ENCODE results near the gene SLC12A5.
A peak's percentile ranks its signal among the peaks of the same experiment; 100 is the strongest.

The SLC12A5 gene

DNA sequence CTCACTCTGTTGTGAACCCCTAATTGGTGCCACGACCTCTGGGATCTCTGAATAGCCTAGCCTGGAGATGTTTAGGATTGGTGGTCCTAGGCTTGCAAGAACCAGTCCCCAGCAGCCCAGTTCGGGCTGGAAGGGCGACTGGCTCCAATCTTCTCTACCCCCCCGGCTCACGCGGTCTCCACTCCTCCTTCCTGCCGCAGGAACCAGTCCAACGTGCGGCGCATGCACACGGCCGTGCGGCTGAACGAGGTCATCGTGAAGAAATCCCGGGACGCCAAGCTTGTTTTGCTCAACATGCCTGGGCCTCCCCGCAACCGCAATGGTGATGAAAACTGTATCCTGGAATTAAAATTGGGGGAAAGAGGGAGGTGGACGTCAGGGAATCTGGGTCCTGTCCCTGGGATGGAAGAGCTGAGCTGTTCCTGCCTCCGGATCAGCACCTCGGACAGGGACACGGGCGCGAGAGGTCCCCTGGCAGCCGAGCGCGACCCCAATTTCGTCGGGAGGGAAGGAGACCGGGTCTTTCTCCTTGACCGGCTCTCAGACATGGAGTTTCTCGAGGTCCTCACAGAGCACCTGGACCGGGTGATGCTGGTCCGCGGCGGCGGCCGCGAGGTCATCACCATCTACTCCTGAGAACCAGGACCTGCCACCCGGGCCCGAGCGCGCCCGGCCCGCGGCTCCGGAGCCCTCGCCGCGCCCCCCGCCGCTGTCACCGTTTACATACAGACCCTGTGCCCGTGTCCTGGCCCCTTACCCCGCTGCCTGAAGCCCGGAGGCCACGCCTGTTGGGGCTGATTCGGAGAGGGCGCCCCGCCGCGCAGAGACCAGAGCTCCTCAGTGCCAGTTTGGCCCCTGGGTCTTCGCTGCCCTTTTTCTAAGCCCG, 28.2 kb downstream of the SLC12A5 start:
- DNase-seq = peak; percentile 62

DNA sequence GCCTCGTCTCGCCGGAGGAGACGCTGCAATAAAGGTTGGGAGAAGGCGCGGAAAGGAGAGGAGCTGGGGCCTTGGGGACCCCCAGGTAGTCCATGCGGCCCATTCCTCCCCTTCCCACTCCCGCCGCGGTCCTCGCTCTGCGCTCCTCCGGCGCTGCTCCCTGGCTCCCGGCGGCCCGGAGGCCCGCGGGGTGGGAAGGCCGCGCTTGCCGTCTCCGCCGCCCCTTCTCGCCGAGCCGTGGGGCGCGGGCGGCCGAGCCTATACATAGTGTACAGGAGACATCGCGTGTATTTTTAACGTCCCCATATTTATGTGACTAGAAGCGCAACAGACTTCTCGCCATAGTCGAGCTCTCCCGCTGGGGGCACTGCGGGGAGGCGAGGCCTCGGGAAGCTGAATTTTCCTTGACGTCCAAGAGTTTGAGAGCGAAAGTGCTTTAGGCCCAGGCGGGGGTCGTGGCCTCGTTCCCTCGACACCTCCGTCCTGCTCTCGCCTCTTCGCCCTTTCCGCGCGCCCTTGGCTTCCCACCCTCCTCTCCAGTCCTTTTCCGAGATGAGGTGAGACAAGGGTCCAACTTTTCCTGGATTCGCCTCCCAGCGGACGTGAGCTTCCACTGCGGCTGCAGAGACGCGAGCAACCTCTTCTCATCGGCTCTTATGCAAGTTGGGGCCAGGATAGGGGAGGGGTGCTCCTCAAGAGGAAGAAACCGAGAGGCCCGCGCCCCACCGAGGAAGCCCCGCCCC, 29.0 kb downstream of the SLC12A5 start:
- peak; percentile 63 for DNase-seq

DNA sequence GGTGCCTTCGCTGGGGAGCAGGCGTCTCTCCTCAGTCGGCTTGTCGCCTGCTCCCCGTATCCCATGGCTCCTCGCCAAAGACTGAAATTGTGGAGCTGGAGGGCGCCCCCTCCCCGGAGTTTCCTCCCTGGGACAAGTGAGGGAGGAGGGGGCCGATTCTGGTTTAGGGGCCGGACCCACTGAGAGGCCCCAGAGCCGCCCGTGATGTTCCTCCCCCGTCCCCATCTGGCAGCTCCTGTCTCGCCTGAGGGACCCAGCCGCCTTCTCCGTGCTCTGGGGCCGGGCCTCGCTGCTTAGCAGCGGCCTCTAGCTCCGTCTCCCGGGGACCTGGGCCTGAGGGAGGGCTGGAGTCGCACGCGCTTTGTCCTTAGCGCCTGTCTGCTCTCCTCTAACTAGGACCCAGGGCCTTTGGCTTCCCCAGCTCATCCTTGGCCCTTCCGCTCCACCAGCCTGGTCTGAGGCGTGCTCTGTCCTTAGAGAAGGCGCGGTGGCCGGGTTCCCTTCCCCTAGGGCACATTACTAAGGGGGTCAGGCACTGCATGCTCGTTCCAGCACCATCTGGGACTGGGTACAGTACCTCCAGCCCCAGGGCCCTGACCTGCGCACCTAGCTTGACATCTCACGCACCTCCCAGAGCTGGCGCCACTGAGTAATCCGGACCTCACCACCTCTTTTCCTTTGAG, 29.7 kb downstream of the SLC12A5 start:
- DNase-seq = peak; percentile 60

DNA sequence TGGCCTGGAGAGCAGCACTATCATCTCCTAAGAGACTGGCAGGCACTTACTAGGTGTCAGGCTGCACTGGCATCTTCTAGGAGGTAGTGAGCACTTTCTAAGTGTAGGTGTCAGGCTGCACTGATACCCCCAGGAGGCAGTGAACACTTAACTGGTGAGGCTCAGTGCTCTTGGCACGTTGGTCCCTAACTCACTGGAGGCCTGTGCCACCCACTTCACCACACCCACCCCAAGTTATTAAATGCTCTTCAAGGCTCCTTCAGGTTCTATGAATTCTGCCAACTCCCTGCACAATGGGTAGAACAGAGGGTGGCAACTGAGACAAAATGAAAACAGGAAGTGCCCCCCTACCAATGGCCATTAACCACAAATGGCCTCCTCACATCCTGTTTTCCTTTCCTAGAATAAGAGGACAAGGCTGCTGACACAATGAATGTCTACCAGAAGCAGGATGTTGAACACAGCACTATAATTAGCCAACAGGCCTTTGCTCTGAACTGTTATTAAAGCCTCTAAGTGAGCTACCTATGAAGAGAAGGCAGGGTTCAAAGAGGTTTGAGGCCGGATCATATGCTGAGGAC, 31.4 kb downstream of the SLC12A5 start:
- DNase-seq = peak; percentile 52

DNA sequence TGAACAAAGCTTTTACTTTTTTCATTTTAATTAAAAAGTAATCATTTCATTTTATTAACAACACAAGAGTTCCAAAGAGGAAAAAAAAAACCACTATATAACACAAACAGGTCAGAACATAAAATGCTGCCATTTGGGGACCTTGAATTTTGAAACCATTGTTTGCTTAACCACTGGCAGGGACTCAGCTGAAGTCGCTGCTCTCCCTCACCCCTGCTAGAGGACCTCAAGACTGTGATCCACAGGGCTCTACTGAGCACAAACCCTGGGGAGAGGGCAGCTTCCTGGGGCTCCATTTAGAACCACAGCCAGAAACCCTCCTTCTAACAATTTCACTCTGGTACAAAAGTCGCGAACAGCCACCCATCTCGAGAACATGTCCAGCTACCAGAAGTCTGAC, 32.0 kb downstream of the SLC12A5 start:
- no peak for DNase-seq

DNA sequence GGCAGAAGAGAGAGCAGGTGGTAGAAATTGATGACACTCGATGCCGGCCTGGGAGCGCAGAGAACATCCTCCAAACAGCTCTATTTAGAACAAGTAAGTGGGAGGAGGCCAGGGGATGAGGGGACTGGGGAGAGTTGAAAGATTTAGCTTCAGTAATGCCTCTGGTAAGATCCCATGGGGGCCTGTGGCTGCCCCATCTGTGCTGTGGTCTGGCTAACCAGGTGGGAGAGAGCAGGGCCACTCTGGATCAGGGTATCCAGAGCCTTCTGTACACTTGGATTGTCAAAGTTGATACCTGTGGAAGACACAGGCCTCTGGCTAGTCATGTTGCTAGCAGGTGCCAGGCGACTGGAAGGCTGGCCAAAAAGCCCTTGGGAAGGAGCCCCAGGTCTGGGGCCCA, 33.1 kb downstream of the SLC12A5 start:
- DNase-seq = peak; percentile 47

DNA sequence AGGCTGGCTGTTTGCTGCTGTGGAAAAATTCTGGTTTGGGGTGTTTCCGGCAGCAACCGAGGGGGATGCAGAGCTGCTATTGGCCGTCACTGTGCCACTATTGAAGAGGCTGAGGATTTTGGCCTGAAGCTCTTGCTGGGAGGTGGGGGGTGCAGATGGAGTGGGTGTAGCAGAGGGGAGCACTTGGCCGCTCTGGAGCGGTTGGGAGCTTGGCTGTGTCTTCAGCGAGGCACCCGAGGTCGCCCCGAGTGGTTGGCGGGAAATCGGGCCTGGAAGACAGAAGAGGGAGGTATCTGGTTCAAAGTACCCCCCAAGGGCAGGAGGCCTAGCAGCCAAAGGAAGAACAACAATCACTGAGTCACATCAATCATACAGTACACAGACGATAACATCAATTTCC, 33.6 kb downstream of the SLC12A5 start:
- no peak for DNase-seq

DNA sequence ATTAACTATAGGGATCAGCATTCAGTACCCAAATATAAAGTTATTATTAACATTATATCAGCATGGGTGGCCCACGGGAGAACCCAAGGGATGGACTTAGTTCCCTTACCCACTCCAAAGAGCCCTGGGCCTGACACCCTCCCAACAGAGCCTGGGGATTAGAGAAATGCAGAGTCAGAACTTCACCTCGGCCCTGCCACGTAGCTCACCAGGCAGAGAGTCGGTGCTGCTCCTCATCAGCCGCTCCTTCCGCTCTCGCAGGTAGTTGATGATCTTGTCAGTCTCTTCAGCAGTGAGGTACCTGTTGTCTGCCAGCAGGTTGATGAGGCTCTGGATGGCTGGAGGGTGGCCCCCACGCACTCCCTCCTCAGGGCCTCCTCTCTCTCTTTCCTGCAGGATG, 34.1 kb downstream of the SLC12A5 start:
- no peak for DNase-seq

DNA sequence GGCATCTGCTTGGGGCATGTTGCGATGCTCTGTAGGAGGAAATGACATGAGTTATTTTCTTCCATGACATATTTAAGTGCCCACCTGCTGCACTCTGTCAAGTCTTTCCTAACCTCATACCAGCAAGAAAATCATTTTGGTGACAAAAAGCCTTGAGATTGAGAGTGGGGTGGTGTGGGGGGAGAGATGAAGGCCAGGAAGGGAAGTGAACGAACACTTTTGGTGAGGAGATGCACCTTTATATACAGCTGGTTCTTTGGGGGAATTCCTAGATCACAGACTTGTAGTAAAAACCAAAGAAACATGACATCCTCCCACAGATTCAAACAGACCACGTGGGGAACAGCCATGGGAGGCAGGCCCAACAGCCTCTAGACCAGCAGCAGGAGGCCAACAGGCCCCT, 34.6 kb downstream of the SLC12A5 start:
- DNase-seq = no peak

DNA sequence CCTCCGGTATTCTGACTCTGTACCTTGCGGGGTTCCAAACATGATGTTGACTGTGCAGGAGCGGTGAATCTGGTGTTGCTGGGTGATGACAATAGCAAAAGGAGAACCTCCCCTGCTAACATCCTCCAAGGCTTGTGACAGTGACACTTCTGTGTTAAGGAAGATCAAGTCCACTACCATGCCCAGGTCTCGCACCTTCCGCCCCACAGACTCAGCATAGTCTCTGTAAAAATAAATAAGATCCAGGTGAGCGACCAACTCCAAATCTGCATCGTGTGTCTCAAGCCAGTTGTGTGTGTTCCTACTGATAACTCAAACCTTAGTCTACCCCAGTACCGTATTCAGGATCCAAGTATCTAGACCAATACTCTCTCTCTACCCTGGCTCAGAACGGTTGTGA, 36.0 kb downstream of the SLC12A5 start:
- DNase-seq = no peak

DNA sequence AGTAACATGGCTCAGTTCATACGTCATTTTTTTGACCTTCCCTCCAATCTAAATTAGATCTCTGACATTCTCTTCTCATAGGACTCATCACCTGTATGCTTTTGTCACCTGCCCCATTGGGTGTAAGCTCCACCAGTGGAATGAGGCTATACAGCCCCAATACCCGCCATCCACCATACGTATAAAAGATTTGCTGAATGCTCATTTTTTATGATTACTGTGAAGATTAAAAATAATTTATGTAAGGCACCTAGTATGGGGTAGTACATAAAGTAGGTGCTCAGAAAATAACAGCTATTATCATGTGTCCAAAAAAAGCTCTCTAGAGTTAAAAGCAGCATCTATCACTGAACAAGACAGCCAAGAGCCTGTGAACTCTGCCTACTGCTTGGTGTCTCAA, 36.7 kb downstream of the SLC12A5 start:
- DNase-seq = no peak

DNA sequence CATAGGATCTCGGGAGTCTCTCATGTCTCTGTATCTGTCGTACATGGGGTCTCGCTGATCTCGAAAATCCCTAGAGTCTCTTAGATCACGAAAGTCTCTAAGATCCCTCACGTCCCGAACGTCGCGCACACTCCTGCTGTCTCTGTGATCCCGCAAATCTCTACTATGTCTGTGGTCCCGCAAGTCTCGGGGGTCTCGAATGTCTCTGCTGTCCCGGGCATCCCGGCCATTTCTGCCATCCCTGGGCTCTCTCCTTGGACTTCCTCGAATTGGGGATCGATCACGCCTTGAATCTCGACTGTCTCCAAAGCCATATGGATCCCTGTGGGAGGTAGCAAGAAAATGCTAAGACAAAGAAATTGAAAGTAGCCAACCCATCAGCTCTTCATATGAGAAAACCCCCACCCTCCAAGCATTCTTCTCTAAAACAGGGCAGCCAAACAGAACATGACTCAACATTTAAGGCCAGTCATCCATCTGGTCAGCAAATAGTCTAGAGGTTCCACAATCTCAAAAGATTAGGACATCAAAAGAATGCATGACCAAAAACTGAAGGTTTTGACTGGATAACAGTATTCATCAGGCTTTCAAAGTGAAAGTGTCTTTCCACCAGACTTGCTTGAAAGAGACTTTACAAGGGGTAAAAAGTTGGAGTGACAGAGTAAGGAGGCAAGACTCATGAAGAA, 41.3 kb downstream of the SLC12A5 start:
- no peak for DNase-seq

DNA sequence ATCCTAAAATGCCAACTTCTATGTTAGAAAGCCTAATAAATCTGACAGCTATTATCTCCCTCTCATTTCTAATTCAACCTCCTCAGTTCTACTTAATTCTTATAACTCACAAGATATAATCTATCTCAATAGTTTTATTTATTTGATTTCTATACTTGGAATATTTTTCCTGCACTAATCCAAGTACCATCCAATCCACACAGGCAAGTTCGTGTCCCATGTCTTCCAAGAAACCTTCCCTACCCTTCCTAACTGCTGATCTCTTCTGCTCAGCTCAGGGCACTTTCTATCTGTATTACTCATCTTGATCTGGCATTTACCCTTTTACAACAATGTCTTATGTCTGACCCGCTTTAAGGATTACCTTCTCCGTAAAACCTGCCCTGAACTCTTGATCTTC, 42.6 kb downstream of the SLC12A5 start:
- DNase-seq = no peak

DNA sequence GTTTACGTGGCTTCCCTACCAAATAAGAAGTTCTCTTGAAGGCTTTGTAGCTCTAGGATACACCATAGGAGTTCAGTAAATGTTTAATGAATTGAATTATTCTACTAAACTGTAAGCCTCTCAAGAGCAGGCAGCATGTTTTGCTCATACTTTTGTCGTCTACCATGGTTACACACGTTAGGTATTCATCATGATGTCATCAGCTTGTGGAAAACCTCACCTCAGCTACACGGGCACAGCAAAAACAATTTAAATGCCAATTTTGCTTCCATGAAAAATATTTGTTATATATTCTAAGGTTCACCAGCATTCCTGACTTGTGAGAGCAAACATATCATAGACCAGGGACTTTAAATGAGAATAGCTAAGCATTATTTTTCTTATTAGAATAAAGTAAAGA, 44.0 kb downstream of the SLC12A5 start:
- no peak for DNase-seq

DNA sequence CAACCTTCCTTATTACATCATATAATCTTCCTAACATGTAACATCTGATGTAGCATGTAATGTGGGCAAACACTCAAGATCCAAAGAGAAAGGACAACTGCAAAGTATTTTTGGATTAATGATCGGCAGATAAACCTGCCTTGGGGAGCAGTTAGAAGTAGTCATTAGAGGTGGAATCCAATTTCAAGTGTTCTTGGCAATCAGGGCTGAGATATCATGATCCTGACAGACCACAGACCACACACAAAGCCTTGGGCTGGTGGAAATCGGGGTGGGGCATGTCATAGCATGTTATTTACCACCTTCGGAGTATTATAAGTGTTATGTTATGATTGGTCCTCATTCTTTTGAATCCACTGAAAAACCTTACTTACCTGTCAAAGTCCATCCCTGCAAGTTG, 44.4 kb downstream of the SLC12A5 start:
- DNase-seq = no peak

DNA sequence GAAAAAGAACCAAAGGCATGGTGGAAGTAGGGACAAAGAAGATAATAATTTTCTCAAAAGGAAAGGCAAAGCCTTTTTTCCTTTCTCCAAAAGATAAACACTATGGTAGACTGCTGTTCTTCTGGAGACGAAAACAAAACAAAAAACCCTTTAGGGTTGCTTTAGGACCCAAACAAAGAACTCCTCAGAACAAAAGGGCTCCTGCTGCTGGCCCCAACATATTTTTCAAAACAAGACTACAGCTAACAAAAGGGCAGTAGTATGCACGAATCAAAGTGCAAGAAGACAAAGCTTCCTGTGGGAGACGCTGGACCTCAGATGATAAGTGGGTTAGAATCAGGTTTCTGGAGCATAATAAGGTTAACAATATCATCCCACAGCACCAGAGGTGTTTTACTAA, 45.0 kb downstream of the SLC12A5 start:
- DNase-seq = no peak

DNA sequence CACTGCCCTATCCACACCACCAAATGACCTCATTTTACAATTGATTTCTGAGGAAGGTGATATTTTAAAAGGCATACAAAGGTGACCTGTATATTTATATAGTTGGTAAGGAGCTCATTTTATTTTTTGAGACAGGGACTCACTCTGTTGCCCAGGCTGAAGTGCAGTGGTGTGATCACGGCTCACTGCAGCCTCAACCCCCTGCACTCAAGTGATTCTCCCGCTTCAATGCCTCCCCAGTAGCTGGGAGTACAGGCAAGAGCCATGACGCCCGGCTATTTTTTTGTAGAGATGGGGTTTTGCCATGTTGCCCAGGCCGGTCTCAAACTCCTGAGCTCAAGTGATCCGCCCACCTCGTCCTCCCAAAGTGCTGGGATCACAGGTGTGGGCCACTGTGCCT, 47.8 kb downstream of the SLC12A5 start:
- no peak for DNase-seq

DNA sequence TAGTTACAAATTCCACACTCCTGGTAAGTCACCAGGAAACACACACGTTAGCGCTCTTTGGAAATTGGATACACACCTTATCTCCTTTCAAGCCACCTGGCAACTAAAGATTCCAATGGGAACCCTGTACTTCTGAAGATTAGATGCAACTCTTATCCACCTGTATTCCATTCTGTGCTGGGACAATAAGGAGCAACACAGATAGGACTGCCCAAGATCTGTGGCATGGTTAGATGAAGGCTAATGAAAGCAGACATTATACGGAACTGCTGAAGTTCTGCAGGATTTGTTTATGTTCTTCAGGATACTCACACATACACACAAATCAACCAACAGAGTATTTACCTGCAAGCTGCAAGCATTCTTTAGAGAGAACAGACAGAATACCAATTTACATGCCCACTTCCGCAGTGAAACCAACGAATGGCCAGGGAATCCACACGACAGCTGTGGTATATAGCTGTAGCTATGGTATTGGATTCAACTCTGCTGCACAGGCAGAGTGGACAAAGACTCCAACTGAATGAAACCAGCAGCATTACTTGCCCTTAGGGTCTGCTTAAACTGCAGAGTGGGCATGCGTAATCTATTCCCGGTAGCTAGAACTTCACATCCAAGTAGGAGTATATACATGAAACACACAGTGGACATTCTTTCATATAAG, 48.8 kb downstream of the SLC12A5 start:
- no peak for DNase-seq

DNA sequence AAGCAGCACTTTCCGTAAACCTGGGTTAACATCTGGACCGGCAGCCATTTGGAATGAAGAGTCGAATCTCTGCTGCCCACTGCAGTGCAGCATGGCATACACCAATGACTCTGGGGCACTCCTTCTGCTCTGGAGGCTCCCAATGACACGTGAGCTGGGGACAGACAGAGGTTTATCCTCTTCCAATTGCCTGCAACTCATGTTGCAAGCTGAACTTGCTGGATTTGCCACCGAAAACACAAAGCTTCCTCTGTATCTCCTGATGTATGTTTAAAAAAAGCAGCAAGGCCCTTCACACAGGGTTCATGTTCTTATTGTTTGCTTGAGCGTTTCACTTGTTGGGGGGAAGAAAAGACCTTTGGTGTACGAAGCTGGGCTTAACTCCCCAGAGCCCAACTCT, 49.9 kb downstream of the SLC12A5 start:
- DNase-seq = no peak

DNA sequence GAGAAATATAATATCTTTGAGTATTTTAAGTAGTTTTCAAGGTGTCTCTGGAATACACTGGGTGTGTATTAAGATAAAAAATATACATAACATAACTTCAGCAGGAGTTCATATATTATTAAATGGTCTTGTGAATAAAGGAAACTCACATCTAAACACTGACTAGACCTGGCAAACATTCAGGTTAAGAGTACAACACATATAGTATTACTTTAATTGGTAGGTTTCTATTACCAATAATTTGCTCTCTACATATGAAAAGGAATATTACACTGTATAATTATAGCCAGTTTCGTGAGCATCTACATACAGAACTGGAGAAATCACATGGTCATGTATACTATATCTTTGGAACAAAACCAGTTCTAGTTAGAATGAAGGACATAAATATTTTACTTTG, 52.1 kb downstream of the SLC12A5 start:
- DNase-seq = no peak

DNA sequence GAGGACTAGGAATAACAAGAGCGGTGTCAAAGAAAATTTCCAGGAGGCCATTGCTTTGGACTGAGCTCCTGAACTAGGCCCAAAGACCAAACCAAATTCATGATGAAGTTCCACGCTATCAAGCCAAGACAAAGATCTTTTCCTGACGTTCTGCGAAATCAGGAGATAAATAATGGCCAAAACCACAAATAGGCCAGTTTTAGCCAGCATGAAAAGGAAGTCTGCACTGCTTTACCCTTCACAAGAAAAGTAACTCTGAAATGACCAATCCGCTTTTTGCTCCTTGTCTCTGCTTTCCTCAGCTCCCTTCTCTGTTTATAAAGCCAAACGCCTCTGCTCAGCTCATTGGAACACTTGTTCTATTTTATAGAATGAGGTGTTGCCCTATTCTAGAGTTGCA, 54.1 kb downstream of the SLC12A5 start:
- no peak for DNase-seq

DNA sequence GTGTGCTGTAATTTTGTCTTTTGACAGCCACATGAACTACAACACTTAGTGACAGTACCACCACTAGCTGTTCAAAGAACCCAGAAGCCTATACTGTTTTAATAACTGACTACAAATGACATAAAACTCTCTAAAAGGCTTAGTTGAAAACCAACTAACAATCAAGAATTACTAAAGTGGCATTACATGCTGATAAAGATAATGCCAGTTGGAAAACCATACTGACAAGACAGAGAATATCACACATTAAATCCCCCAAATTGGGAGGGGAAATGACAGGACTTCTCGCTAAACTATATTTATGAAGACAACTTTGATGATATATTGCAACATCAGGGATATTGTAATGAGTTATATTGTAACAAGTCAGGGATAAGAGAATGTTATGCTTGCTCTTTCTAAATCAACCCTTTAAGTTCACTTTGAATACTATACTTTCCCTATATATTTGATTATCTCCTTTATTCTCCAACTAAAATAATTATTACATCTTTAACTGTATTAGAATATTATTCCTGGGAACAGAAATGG, 54.6 kb downstream of the SLC12A5 start:
- DNase-seq = no peak

Measured in activated CD8-positive, alpha-beta memory T cell treated with anti-CD3 and anti-CD28 coated beads for 24 hours (primary cell).